Epithelial cell of esophagus (primary cell): ENCODE results near the gene USP21.

Experiments
- DNase-seq: peaks from one replicate; pipeline ENCODE4 v3.0.0; 2010; ENCODE audit warnings: low read depth
- H3K4me3 ChIP-seq: 2 replicates; pipeline ENCODE4 v1.5.1; 2011; ENCODE audit warnings: mild to moderate bottlenecking, low read length, control low read depth
- TF ChIP-seq, protein P1 (sequence below): IDR thresholded peaks from 2 replicates; pipeline ENCODE4 v1.5.1; 2011; ENCODE audit warnings: low read depth, mild to moderate bottlenecking, low read length, control low read depth, inconsistent platforms; ENCODE audit not compliant: insufficient read depth; ENCODE audit errors: missing control alignments

Gene USP21

DNA sequence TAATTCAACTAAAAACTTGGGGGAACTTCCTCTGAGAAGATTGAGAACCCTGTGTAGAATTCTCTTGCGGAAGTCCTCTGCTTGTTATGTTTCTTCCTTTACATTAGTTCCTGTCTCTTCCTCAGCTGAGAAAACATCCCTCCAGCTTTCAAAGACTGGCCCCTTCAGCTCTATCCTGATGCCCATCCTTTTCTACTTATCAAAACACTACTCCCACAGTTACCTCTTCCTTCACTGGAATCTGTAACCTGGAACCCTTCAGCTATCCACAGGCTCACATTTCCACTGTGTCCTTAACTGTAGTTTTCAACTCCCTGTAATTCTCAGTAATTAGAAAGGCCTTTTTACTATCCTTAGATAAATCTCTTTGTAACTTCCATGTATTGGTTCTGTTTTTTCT is 20.9 kb upstream of the USP21 start:
- no peak overlapping the region for H3K4me3 ChIP-seq
- TF ChIP-seq, protein P1, sequence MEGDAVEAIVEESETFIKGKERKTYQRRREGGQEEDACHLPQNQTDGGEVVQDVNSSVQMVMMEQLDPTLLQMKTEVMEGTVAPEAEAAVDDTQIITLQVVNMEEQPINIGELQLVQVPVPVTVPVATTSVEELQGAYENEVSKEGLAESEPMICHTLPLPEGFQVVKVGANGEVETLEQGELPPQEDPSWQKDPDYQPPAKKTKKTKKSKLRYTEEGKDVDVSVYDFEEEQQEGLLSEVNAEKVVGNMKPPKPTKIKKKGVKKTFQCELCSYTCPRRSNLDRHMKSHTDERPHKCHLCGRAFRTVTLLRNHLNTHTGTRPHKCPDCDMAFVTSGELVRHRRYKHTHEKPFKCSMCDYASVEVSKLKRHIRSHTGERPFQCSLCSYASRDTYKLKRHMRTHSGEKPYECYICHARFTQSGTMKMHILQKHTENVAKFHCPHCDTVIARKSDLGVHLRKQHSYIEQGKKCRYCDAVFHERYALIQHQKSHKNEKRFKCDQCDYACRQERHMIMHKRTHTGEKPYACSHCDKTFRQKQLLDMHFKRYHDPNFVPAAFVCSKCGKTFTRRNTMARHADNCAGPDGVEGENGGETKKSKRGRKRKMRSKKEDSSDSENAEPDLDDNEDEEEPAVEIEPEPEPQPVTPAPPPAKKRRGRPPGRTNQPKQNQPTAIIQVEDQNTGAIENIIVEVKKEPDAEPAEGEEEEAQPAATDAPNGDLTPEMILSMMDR = no peak
- no peak for DNase-seq

DNA sequence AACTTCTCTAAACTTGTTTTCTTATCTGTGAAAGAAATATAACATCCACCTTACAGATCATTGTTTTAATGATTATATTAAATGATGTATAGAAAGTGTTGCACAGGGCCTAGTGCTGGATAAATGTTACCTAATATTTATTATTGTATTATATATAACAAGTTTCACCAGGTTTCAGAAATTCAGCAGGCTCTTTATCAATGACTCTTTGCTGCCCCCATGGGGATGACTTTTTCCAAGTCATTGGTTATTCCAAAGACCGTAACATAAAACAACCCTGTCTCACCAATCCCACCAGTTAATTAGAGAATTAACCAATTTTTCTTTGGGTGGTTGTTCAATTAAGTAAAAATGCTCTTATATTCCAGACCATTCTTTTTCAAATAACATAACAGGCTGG is 19.5 kb upstream of the USP21 start:
- DNase-seq = peak; percentile 68
- TF ChIP-seq, protein P1 = peak; percentile 58
- H3K4me3 ChIP-seq = no peak overlapping the region

DNA sequence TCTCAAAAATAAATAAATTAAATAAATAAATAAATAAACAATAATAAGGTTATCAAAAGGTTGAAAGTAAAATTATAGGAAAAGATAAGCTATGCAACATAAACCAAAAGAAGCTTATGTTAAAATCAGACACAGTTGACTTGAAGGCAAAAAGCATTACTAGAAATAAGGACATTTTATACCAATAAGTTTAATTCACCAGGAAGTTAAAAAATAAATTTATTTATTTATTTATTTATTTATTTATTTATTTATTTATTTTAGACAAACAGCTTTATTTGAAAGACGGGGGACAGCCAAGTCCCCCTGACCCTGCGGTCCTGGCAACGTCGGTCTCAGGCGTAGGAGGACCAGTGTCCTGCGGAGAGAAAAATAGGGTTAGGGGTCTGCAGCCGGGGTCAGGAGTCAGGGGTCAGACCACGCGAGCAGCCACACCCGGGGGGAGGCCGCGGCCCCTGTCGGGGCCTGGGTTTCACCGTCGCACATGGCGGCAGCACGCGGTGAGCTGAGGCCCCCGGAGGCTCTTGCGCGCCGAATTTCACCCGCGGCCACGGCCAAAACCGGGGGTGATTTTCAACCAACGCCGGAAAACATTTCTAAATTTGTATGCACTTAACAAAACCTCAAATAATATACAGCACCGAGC is 18.4 kb upstream of the USP21 start:
- DNase-seq = no peak
- no peak overlapping the region for H3K4me3 ChIP-seq
- TF ChIP-seq, protein P1 = no peak

DNA sequence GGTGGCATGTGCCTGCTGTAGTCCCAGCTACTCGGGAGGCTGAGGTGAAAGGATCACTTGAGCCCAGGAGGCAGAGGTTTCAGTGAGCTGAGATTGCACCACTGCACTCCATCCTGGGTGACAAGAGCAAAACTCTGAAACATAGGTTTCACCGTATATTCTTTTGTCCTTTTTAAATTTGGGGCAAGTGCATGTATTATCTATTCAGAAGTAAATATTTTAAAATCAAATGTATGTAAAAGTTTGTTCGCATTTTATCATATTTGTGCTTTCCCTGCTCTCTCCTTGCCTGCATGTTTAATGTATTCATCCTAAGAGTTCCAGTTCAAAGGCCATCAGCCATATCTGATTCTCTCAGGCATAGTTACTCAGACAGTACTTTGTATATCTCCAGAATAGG is 13.5 kb upstream of the USP21 start:
- TF ChIP-seq, protein P1 = no peak
- no peak overlapping the region for H3K4me3 ChIP-seq
- DNase-seq = no peak

DNA sequence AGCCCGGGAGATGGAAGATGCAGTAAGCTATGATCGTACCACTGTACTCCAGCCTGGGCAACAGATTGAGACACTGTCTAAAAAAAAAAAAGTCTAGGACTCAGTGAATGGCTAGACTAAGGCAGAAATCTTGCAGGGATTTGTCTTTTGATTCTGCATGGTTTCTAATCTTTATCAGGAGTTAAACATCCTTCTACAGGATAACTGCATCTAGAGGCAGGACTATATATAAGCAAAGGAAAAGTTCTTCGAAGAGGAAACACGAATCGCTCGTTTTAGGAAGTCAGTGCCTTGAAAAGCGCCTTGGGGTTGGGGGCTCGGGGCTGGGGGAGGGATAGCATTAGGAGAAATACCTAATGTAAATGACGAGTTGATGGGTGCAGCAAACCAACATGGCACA is 6.1 kb upstream of the USP21 start:
- TF ChIP-seq, protein P1 = no peak
- no peak for DNase-seq
- peak overlapping the region; percentile 99 for H3K4me3 ChIP-seq

DNA sequence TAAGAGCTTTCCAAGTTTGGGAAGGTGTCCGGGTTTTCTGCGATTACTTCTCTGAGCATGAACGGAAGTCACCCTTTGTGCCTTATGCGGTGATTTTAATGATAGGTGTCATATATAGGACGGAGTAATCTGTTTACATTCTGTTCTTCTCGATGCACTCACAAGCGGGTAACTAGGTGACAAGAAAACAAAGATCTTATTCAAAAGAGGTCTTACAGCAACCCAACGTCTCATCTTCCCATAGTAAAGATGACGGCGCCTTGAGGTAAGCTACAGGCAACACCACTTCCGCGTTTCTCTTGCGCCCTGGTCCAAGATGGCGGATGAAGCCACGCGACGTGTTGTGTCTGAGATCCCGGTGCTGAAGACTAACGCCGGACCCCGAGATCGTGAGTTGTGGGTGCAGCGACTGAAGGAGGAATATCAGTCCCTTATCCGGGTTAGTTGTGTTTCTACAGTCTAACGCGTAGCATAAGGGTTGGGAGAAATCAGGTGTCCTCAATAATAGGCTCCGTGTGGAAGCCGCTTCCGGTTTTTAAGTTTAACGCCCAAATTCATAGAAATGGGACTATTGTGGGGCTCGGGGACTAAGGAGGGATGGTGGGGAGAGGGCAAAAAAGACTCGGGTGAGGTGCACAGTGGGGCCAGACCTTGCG is 5.5 kb upstream of the USP21 start, which contains the start of gene UFC1:
Gene UFC1 (plus strand): TSS at position 297 of the 656 bp plus-strand sequence. CDS start 20 bp downstream, at position 317.
- TF ChIP-seq, protein P1 = no peak
- DNase-seq = peak; percentile 91
- peak within 1 kb of the TSS; percentile 99 for H3K4me3 ChIP-seq
